H1 (cell line): ENCODE data around the gene MPRIP. TPM values are rescaled to one million over a fixed set of nuclear protein-coding genes. Genes with fewer than 3 reads are reported as not detected.

Experiments used
- CTCF ChIA-PET: fragments of 300-600 bp; sonication (Branson Sonifier 250); formaldehyde crosslinking; loops from one replicate; lab custom pipeline; 2021; ENCODE audit not compliant: partially characterized antibody; lab: Charles Lee
- POLR2A ChIA-PET: fragments of 300-600 bp; sonication (Branson Sonifier 250); formaldehyde crosslinking; loops from one replicate; lab custom pipeline; 2021; ENCODE audit warnings: inconsistent platforms; ENCODE audit not compliant: partially characterized antibody; lab: Charles Lee
- DNase-seq, 2 experiments: peaks; one replicate each; pipeline versions ENCODE4 v3.0.0 to v3.0.0-alpha.2; 2010 to 2022; ENCODE audit warnings: low spot score in 2 of 2, low read depth in 1 of 2, mixed read lengths in 1 of 2
- FAIRE-seq: peaks from 2 replicates; lab custom pipeline; 2011; peaks lifted over from hg19 to GRCh38; lab: Jason Lieb, UNC
- H2AFZ ChIP-seq: 2 replicates; pipeline ENCODE4 v1.8.1; 2012; ENCODE audit warnings: low read length, inconsistent platforms
- H2AK5ac ChIP-seq: 2 replicates; pipeline ENCODE4 v1.6.1; 2013; ENCODE audit warnings: low read depth, low read length
- H2BK120ac ChIP-seq: replicated peaks from 2 replicates; pipeline ENCODE3; 2013; ENCODE audit warnings: low read depth, low read length, inconsistent platforms
- H2BK12ac ChIP-seq: 2 replicates; pipeline ENCODE4 v1.6.1; 2013; ENCODE audit warnings: low read depth, low read length
- H2BK15ac ChIP-seq: 2 replicates; pipeline ENCODE4 v1.6.1; 2013; ENCODE audit warnings: low read length
- H2BK20ac ChIP-seq: 2 replicates; pipeline ENCODE4 v1.6.1; 2013; ENCODE audit warnings: low read length
- H2BK5ac ChIP-seq: 2 replicates; pipeline ENCODE4 v1.6.1; 2013; ENCODE audit warnings: low read depth, low read length
- H3K14ac ChIP-seq: 2 replicates; pipeline ENCODE4 v1.6.1; 2013; ENCODE audit warnings: inconsistent platforms; ENCODE audit not compliant: insufficient read length
- H3K18ac ChIP-seq: 2 replicates; pipeline ENCODE4 v1.6.1; 2013; ENCODE audit warnings: low read length; ENCODE audit errors: extremely low read depth
- H3K23ac ChIP-seq: 2 replicates; pipeline ENCODE4 v1.6.1; 2013; ENCODE audit warnings: inconsistent platforms; ENCODE audit not compliant: insufficient read length
- H3K23me2 ChIP-seq: 2 replicates; pipeline ENCODE4 v1.6.1; 2013; ENCODE audit warnings: low read depth, low read length
- H3K27ac ChIP-seq: 2 replicates; pipeline ENCODE4 v1.6.1; 2011; ENCODE audit warnings: low read depth, low read length, inconsistent platforms
- H3K27me3 ChIP-seq, 4 experiments: replicated peaks in 1 of 4; 1 replicate in 1 of 4; 2 replicates in 3 of 4; pipeline versions ENCODE4 v1.6.1 to v1.8.1; 2011 to 2013; ENCODE audit warnings: low read length in 3 of 4, mild to moderate bottlenecking in 3 of 4, inconsistent platforms in 2 of 4, mixed read lengths in 2 of 4, moderate library complexity in 1 of 4; ENCODE audit not compliant: control insufficient read depth in 3 of 4, insufficient read depth in 3 of 4; ENCODE audit errors: extremely low read depth in 1 of 4
- H3K36me3 ChIP-seq, 4 experiments: 2 replicates each; pipeline versions ENCODE4 v1.6.1 to v1.8.1; 2011 to 2013; ENCODE audit warnings: mild to moderate bottlenecking in 4 of 4, low read length in 3 of 4, moderate library complexity in 2 of 4, control low read depth in 1 of 4, inconsistent platforms in 1 of 4; ENCODE audit not compliant: insufficient read depth in 4 of 4, control insufficient read depth in 2 of 4
- H3K4ac ChIP-seq: replicated peaks from 2 replicates; pipeline ENCODE3; 2013; ENCODE audit warnings: low read length, low read depth, mixed read lengths, inconsistent platforms; ENCODE audit not compliant: insufficient read length
- H3K4me1 ChIP-seq, 4 experiments: replicated peaks in 1 of 4; 1 replicate in 1 of 4; 2 replicates in 3 of 4; pipeline versions ENCODE4 v1.6.1 to v1.8.1; 2011 to 2013; ENCODE audit warnings: low read length in 3 of 4, inconsistent platforms in 2 of 4, mixed read lengths in 1 of 4; ENCODE audit not compliant: insufficient read depth in 4 of 4, control insufficient read depth in 3 of 4
- H3K4me2 ChIP-seq, 2 experiments: 2 replicates each; pipeline versions ENCODE4 v1.6.1 to v1.8.1; 2011 to 2013; ENCODE audit warnings: low read depth in 2 of 2, low read length in 2 of 2, control low read depth in 1 of 2, inconsistent platforms in 1 of 2, mild to moderate bottlenecking in 1 of 2; ENCODE audit not compliant: insufficient read depth in 1 of 2
- H3K4me3 ChIP-seq, 4 experiments: fragments of 200-600, 300-600 bp in 1 of 4; sonication (generic), shearing (Covaris generic), sonication (Bioruptor Twin) in 1 of 4; 2 replicates each; pipeline versions ENCODE4 v1.5.1 to v1.8.1; 2011 to 2016; ENCODE audit warnings: low read length in 4 of 4, low read depth in 3 of 4, control low read depth in 2 of 4, inconsistent platforms in 2 of 4, mild to moderate bottlenecking in 2 of 4, mixed read lengths in 1 of 4, moderate library complexity in 1 of 4; ENCODE audit not compliant: insufficient read depth in 2 of 4; ENCODE audit errors: extremely low read depth in 1 of 4
- H3K56ac ChIP-seq: replicated peaks from 2 replicates; pipeline ENCODE3; 2013; ENCODE audit warnings: low read depth, mild to moderate bottlenecking, mixed read lengths, low read length, inconsistent platforms; ENCODE audit not compliant: insufficient read length
- H3K79me1 ChIP-seq: 2 replicates; pipeline ENCODE4 v1.6.1; 2013; ENCODE audit warnings: low read depth, low read length, control low read depth
- H3K79me2 ChIP-seq, 2 experiments: 2 replicates each; pipeline versions ENCODE4 v1.6.1 to v1.8.1; 2012 to 2013; ENCODE audit warnings: low read length in 2 of 2, mild to moderate bottlenecking in 2 of 2, inconsistent platforms in 1 of 2; ENCODE audit not compliant: insufficient read depth in 2 of 2, control insufficient read depth in 1 of 2
- H3K9ac ChIP-seq, 4 experiments: replicated peaks in 1 of 4; 1 replicate in 1 of 4; 2 replicates in 3 of 4; pipeline versions ENCODE4 v1.6.1 to v1.8.1; 2011 to 2013; ENCODE audit warnings: low read depth in 3 of 4, low read length in 3 of 4, control low read depth in 2 of 4, mild to moderate bottlenecking in 2 of 4, moderate library complexity in 2 of 4, inconsistent platforms in 1 of 4; ENCODE audit errors: extremely low read depth in 1 of 4
- H3K9me3 ChIP-seq, 2 experiments: 2 replicates each; pipeline versions ENCODE4 v1.6.1 to v1.8.1; 2012 to 2013; ENCODE audit warnings: mild to moderate bottlenecking in 2 of 2, moderate library complexity in 2 of 2, control low read depth in 1 of 2, inconsistent platforms in 1 of 2, low read depth in 1 of 2, low read length in 1 of 2, mixed read lengths in 1 of 2; ENCODE audit not compliant: insufficient read depth in 2 of 2
- H4K20me1 ChIP-seq, 2 experiments: replicated peaks in 1 of 2; 2 replicates each; pipeline versions ENCODE3 to v1.8.1; 2011 to 2013; ENCODE audit warnings: inconsistent platforms in 2 of 2, low read length in 2 of 2, mild to moderate bottlenecking in 1 of 2; ENCODE audit not compliant: insufficient read depth in 2 of 2, control insufficient read depth in 1 of 2
- H4K5ac ChIP-seq: 2 replicates; pipeline ENCODE4 v1.6.1; 2013; ENCODE audit warnings: low read length, low read depth, mixed read lengths, inconsistent platforms; ENCODE audit not compliant: insufficient read length
- H4K8ac ChIP-seq: 2 replicates; pipeline ENCODE4 v1.8.0; 2013; ENCODE audit warnings: mild to moderate bottlenecking, moderate library complexity, low read length, inconsistent platforms; ENCODE audit not compliant: insufficient read depth; ENCODE audit errors: extremely low read depth
- H4K91ac ChIP-seq: replicated peaks from 2 replicates; pipeline ENCODE3; 2013; ENCODE audit warnings: low read length, mixed read lengths, inconsistent platforms; ENCODE audit not compliant: insufficient read length
- ASH2L ChIP-seq: fragments of 200-600, 300-600 bp; sonication (generic); IDR thresholded peaks from one replicate; pipeline ENCODE4 v1.7.1; 2017; ENCODE audit warnings: low read length
- ATF3 ChIP-seq: IDR thresholded peaks from 2 replicates; pipeline ENCODE4 v1.6.1; 2011; ENCODE audit warnings: low read depth, mild to moderate bottlenecking, low read length; ENCODE audit not compliant: insufficient read depth
- BRCA1 ChIP-seq: IDR thresholded peaks from 2 replicates; pipeline ENCODE4 v1.6.1; 2012; ENCODE audit warnings: low read depth, low read length, improper control_type of control experiment
- CHD1 ChIP-seq: IDR thresholded peaks from 2 replicates; pipeline ENCODE4 v1.6.1; 2012; ENCODE audit warnings: low read depth, low read length, improper control_type of control experiment
- CHD2 ChIP-seq: IDR thresholded peaks from 2 replicates; pipeline ENCODE4 v1.6.1; 2012; ENCODE audit warnings: low read length, improper control_type of control experiment
- HDAC6 ChIP-seq: IDR thresholded peaks from one replicate; pipeline ENCODE4 v1.7.1; 2012; ENCODE audit warnings: low read depth, mild to moderate bottlenecking, inconsistent platforms, low read length, moderate library complexity
- POU5F1 ChIP-seq: IDR thresholded peaks from 2 replicates; pipeline ENCODE4 v1.6.1; 2011; ENCODE audit warnings: low read depth, mild to moderate bottlenecking, low read length, moderate library complexity
- RAD21 ChIP-seq, 2 experiments: IDR thresholded peaks in 1 of 2; conservative IDR thresholded peaks in 1 of 2; 2 replicates each; pipeline ENCODE4 v1.6.1; 2011; ENCODE audit warnings: low read depth in 2 of 2, low read length in 2 of 2, improper control_type of control experiment in 1 of 2, inconsistent platforms in 1 of 2, mild to moderate bottlenecking in 1 of 2, moderate library complexity in 1 of 2
- RNF2 ChIP-seq: fragments of 200-900, 300-1000 bp; sonication (generic); IDR thresholded peaks from 2 replicates; pipeline ENCODE4 v1.7.1; 2016; ENCODE audit warnings: borderline replicate concordance, low read depth, mild to moderate bottlenecking, antibody characterized with exemption, low read length; ENCODE audit not compliant: poor library complexity, severe bottlenecking; ENCODE audit errors: missing control alignments
- SIX5 ChIP-seq: IDR thresholded peaks from 2 replicates; pipeline ENCODE4 v1.6.1; 2011; ENCODE audit warnings: mild to moderate bottlenecking, low read depth, low read length
- ZNF274 ChIP-seq: IDR thresholded peaks from 2 replicates; pipeline ENCODE4 v1.7.0; 2012; ENCODE audit warnings: low read length, borderline replicate concordance; ENCODE audit errors: extremely low read depth
- WGBS, 2 experiments: shearing (Covaris generic) in 1 of 2; methylation state at CpG; one replicate each; pipeline versions ENCODE4 v1.1.6 to v1.1.7; 2013 to 2015; ENCODE audit warnings: low lambda C conversion rate in 2 of 2, mixed read lengths in 2 of 2, inconsistent platforms in 1 of 2, low coverage in 1 of 2, missing lambda C conversion rate in 1 of 2; ENCODE audit not compliant: insufficient replicate concordance in 2 of 2, insufficient coverage in 1 of 2, insufficient read length in 1 of 2; ENCODE audit errors: extremely low coverage in 1 of 2, missing lambda C conversion rate in 1 of 2; 5-methylcytosine and 5-hydroxymethylcytosine counted together
- polyA plus RNA-seq, 7 experiments: library from polyadenylated mRNA; depleted of rRNA in 3 of 7; stranded (reverse) in 5 of 7; unstranded in 2 of 7; fragments of >200 nt in 5 of 7; fragments of 200-250 nt in 2 of 7; gene quantifications; 1 replicate in 5 of 7; 2 replicates in 1 of 7; 4 replicates in 1 of 7; pipeline versions ENCODE4 v1.2.1 to v1.2.3, GENCODE V29; 2011 to 2013; ENCODE audit warnings: missing spikeins in 2 of 7, mixed read lengths in 2 of 7
- total RNA-seq: library from RNA; stranded (reverse); fragmentation: NEBNext Ultra II Directional; extraction: Animal tissue kit (Norgen Biotek cat#: 25700); gene quantifications from 2 replicates; pipeline ENCODE4 v1.2.1, GENCODE V29; 2021

The MPRIP gene
- total and polyA plus RNA-seq, 2 of the 8 experiments (the other 6 are each of a cell fraction or from before 2014, with no cell fraction given) = 48.6 to 146 TPM

DNA sequence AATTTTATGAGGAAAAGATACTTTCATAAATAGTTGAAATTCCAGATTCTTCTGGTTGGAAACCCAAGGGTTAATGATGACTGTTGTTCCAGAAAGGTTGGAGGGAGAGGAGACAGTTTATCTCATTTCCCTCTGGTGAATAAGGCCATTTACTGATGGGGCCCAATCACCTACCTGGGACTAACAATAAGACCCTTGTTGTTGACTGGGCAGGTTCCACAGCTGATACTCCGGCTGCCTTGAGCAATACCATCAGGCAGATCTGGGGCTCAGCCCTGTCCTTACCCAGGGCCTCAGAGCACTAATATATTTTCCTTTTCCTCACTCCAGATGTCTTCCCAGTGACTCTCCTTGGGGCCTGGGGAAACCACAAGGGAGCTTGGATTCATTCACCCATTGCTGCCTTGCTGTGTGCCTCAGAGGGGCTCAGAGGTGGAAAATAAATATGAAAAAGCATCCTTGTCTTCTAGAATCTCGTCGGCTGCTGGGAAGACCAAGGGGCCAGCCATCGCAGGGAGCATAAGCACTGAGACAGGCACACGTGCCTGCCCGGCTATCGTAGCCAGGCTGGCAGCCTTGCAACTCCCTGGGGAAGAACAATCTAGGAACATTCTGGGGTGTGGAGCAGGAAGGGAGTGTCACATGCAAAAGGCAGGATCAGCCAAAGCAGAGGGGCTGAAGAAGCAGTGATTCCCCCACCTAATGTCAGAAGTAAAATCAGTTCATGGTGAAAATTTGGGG is 54.4 kb downstream of the MPRIP start:
- H3K4me3 ChIP-seq = no peak overlapping the region
- ChIA-PET POLR2A (no interaction called here), CTCF (interaction anchor here (1.1 to 1.9 kb wide), 2 partner anchors 45 to 69 kb away, joined by 3 to 6 read pairs; no protein-coding TSS in a partner anchor)
- no peak overlapping the region for H3K18ac ChIP-seq
- WGBS, 2 experiments = 90% methylated on average over 7 of the region's 7 CpGs; no CpG with 5 or more reads in 1 of the 2 experiments
- no peak overlapping the region; the same call in 1 of the 2 replicates for H2BK20ac ChIP-seq
- H3K23me2 ChIP-seq = no peaks in the 10 kb centered on the region
- H2BK120ac ChIP-seq = no peak overlapping the region
- H3K79me1 ChIP-seq = peaks cover 10% of the 10 kb centered on the region
- 0 out of 2 replicates have a peak overlapping the region, but pooled peaks have one; percentile 3 for H2BK15ac ChIP-seq
- H3K4me1 ChIP-seq = peaks cover 9 to 37% (median 18%) of the 10 kb centered on the region in 4 experiments
- H3K36me3 ChIP-seq = no peaks in the 10 kb centered on the region; a peak in 1 of 8 replicates
- no peak overlapping the region; a peak in 1 of 7 replicates for H3K9ac ChIP-seq
- H4K8ac ChIP-seq = no peak overlapping the region
- peaks cover 1 to 3% of the 10 kb centered on the region in 2 experiments for H4K20me1 ChIP-seq
- no peaks in the 10 kb centered on the region for H3K27me3 ChIP-seq
- no peak for FAIRE-seq
- H3K79me2 ChIP-seq = peaks cover 0 to 23% of the 10 kb centered on the region in 2 experiments; a peak in 1 of 4 replicates
- no peak overlapping the region for H3K23ac ChIP-seq
- no peak overlapping the region for H3K4ac ChIP-seq
- H4K5ac ChIP-seq = no peak overlapping the region
- no peak overlapping the region for H4K91ac ChIP-seq
- no peak overlapping the region for H3K56ac ChIP-seq
- no peak for DNase-seq
- no peak overlapping the region for H2BK12ac ChIP-seq
- H2AFZ ChIP-seq = no peak overlapping the region
- H3K14ac ChIP-seq = no peak overlapping the region
- H2AK5ac ChIP-seq = no peak overlapping the region
- no peak overlapping the region; a peak in 1 of 4 replicates for H3K4me2 ChIP-seq
- H3K27ac ChIP-seq = 0 out of 2 replicates have a peak overlapping the region, but pooled peaks have one; percentile 37
- no peaks in the 10 kb centered on the region for H3K9me3 ChIP-seq
- H2BK5ac ChIP-seq = peak overlapping the region; percentile 27; the same call in 1 of the 2 replicates
- TF ChIP-seq ZNF274 (no peak), ASH2L (no peak), CHD1 (no peak), BRCA1 (no peak), POU5F1 (no peak), ATF3 (no peak), HDAC6 (no peak), SIX5 (no peak), RAD21 (IDR thresholded peaks at IDR 0.05 in 1 of 2, conservative IDR thresholded peaks at IDR 0.05 in 1 of 2; ENCODE audit: low read depth in 2 of 2, low read length in 2 of 2) (no peak), RNF2 (no peak), CHD2 (no peak)
